Measurements from ENCODE around the gene ATP2B2.

- TF ChIP-seq, protein P1, sequence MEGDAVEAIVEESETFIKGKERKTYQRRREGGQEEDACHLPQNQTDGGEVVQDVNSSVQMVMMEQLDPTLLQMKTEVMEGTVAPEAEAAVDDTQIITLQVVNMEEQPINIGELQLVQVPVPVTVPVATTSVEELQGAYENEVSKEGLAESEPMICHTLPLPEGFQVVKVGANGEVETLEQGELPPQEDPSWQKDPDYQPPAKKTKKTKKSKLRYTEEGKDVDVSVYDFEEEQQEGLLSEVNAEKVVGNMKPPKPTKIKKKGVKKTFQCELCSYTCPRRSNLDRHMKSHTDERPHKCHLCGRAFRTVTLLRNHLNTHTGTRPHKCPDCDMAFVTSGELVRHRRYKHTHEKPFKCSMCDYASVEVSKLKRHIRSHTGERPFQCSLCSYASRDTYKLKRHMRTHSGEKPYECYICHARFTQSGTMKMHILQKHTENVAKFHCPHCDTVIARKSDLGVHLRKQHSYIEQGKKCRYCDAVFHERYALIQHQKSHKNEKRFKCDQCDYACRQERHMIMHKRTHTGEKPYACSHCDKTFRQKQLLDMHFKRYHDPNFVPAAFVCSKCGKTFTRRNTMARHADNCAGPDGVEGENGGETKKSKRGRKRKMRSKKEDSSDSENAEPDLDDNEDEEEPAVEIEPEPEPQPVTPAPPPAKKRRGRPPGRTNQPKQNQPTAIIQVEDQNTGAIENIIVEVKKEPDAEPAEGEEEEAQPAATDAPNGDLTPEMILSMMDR (IDR thresholded peaks at IDR 0.05 in 4 of 5, conservative IDR thresholded peaks at IDR 0.05 in 1 of 5) = no peak
- no peak for TF ChIP-seq POLR2A (IDR thresholded peaks at IDR 0.05)
Measured at GRCh38 chr3:10483364-10483675, 22.1 kb downstream of the ATP2B2 start.
